HEK293 (cell line): ENCODE results near the gene PLEKHG1.

Experiments used
- CTCF ChIP-seq: fragments of 450-650 bp; formaldehyde crosslinking; IDR thresholded peaks from 2 replicates; pipeline ENCODE4 v1.5.1; 2016; ENCODE audit warnings: missing biosample characterization, missing genetic modification characterization
- KLF10 ChIP-seq: fragments of 450-650 bp; IDR thresholded peaks from 2 replicates; pipeline ENCODE4 v1.5.1; 2018; ENCODE audit warnings: missing biosample characterization, mild to moderate bottlenecking, missing genetic modification characterization
- PBX3 ChIP-seq: sonication (generic); formaldehyde crosslinking; IDR thresholded peaks from 2 replicates; pipeline ENCODE4 v1.8.1; 2022; ENCODE audit warnings: mild to moderate bottlenecking, moderate library complexity, missing genetic modification reagents
- SP2 ChIP-seq: fragments of 450-650 bp; formaldehyde crosslinking; IDR thresholded peaks from 2 replicates; pipeline ENCODE4 v1.5.1; 2016; ENCODE audit warnings: missing biosample characterization, missing genetic modification characterization
- ZNF121 ChIP-seq: fragments of 450-650 bp; formaldehyde crosslinking; IDR thresholded peaks from 2 replicates; pipeline ENCODE4 v1.5.1; 2016; ENCODE audit warnings: missing biosample characterization, missing genetic modification characterization
- ZNF133 ChIP-seq: fragments of 450-650 bp; formaldehyde crosslinking; IDR thresholded peaks from 2 replicates; pipeline ENCODE4 v1.5.1; 2016; ENCODE audit warnings: missing biosample characterization, missing genetic modification characterization
- ZNF184 ChIP-seq: fragments of 450-650 bp; IDR thresholded peaks from 2 replicates; pipeline ENCODE4 v1.5.1; 2018; ENCODE audit warnings: missing biosample characterization, mild to moderate bottlenecking, missing genetic modification characterization
- ZNF416 ChIP-seq: fragments of 450-650 bp; formaldehyde crosslinking; IDR thresholded peaks from 2 replicates; pipeline ENCODE4 v1.5.1; 2016; ENCODE audit warnings: missing biosample characterization, missing genetic modification characterization
- ZNF645 ChIP-seq: fragments of 450-650 bp; formaldehyde crosslinking; IDR thresholded peaks from 2 replicates; pipeline ENCODE4; 2016; ENCODE audit warnings: missing biosample characterization, missing genetic modification characterization
- ZNF658 ChIP-seq: fragments of 450-650 bp; formaldehyde crosslinking; IDR thresholded peaks from 2 replicates; pipeline ENCODE4; 2016; ENCODE audit warnings: missing biosample characterization, missing genetic modification characterization
- ZNF664 ChIP-seq: fragments of 450-650 bp; formaldehyde crosslinking; IDR thresholded peaks from 2 replicates; pipeline ENCODE4 v1.5.1; 2016; ENCODE audit warnings: missing biosample characterization, missing genetic modification characterization
- ZNF785 ChIP-seq: fragments of 450-650 bp; formaldehyde crosslinking; IDR thresholded peaks from 2 replicates; pipeline ENCODE4 v1.5.1; 2016; ENCODE audit warnings: missing biosample characterization, missing genetic modification characterization
- ZNF830 ChIP-seq: fragments of 450-650 bp; IDR thresholded peaks from 2 replicates; pipeline ENCODE4 v1.5.0; 2018; ENCODE audit warnings: missing biosample characterization, missing genetic modification characterization, low read depth, mild to moderate bottlenecking, moderate library complexity
- ZSCAN5A ChIP-seq: fragments of 450-650 bp; formaldehyde crosslinking; IDR thresholded peaks from 2 replicates; pipeline ENCODE4 v1.5.1; 2016; ENCODE audit warnings: missing biosample characterization, missing genetic modification characterization

- TF ChIP-seq PBX3 (CRISPR knock-in tag) (no peak), CTCF (no peak), ZNF416 (no peak), ZNF664 (tag by site-specific recombination) (no peak), SP2 (tag by site-specific recombination) (no peak), ZNF658 (no peak), ZSCAN5A (tag by site-specific recombination) (no peak), ZNF184 (no peak), KLF10 (tag by site-specific recombination) (no peak), ZNF133 (no peak), ZNF121 (tag by site-specific recombination) (no peak), ZNF785 (tag by site-specific recombination) (no peak), ZNF645 (tag by site-specific recombination) (no peak), ZNF830 (tag by site-specific recombination) (no peak)
Observed at GRCh38 chr6:150567823-150568383, 31.8 kb upstream of the PLEKHG1 start.
